Measurements from ENCODE around the gene RNLS. TPM values are rescaled to one million over a fixed set of nuclear protein-coding genes. Genes with fewer than 3 reads are reported as not detected.

The RNLS gene
- total and polyA plus RNA-seq, 2 of the 4 experiments (the other 2 are of a cell fraction), result 4.5 to 7.0 TPM

GRCh38 chr10:88244781-88245625, 338.1 kb downstream of the RNLS start:
- Histone ChIP-seq H3K14ac (replicated peaks; ENCODE audit: low read depth, low read length) (no peak overlapping the region), H3K23ac (ENCODE audit: low read depth, low read length) (no peak overlapping the region), H3K9me3 (ENCODE audit: control insufficient read depth, insufficient read depth, low read length) (no peaks in the 10 kb centered on the region), H4K5ac (ENCODE audit: low read depth, low read length) (no peak overlapping the region), H3K27ac (ENCODE audit: insufficient read depth, low read length) (no peak overlapping the region), H2BK5ac (ENCODE audit: low read depth, low read length, poor library complexity, severe bottlenecking) (no peak overlapping the region), H3K36me3 (ENCODE audit: control insufficient read depth, insufficient read depth, low read length) (no peaks in the 10 kb centered on the region), H3K9ac (ENCODE audit: low read depth, low read length) (no peak overlapping the region), H3K9me1 (ENCODE audit: insufficient read depth, low read length) (no peaks in the 10 kb centered on the region), H4K20me1 (ENCODE audit: insufficient read depth, low read length) (no peaks in the 10 kb centered on the region), H3K4me1 (ENCODE audit: control insufficient read depth, insufficient read depth, low read length) (peaks cover 5% of the 10 kb centered on the region), H3K79me1 (ENCODE audit: low read depth in 1 of 2, low read length in 2 of 2) (no peaks in the 10 kb centered on the region), H2AK9ac (replicated peaks; ENCODE audit: low read depth, low read length, poor library complexity) (no peak overlapping the region), H4K91ac (ENCODE audit: insufficient read depth, low read depth, low read length) (no peak overlapping the region), H3K56ac (ENCODE audit: extremely low read depth, insufficient read depth, low read length) (no peak overlapping the region), H2BK20ac (ENCODE audit: low read depth, low read length) (no peak overlapping the region), H3K4me3 (ENCODE audit: insufficient read depth, low read depth, low read length) (no peak overlapping the region), H3K18ac (ENCODE audit: low read depth, low read length) (no peak overlapping the region), H3K4ac (ENCODE audit: low read depth, low read length) (no peak overlapping the region), H4K8ac (ENCODE audit: low read depth in 2 of 2, low read length in 2 of 2) (no peak overlapping the region), H3K27me3 (ENCODE audit: control insufficient read depth, insufficient read depth, low read length) (no peaks in the 10 kb centered on the region), H2AK5ac (ENCODE audit: low read depth, low read length) (no peak overlapping the region), H2BK120ac (ENCODE audit: low read depth, low read length) (no peak overlapping the region), H2AFZ (replicated peaks; ENCODE audit: low read length, poor library complexity) (no peak overlapping the region), H2BK15ac (ENCODE audit: low read depth, low read length) (no peak overlapping the region), H3K4me2 (ENCODE audit: low read depth, low read length) (no peak overlapping the region)
- CTCF ChIA-PET, result no interaction called here
- no peak for ATAC-seq (ENCODE audit: low read depth)
- dilution Hi-C loops (cut with HindIII; ENCODE audit: low sequenced_read_pairs, unreplicated experiment) (no loop called here), intact Hi-C loops (cut with micrococcal nuclease) (loop anchor here (10.0 kb wide), 1 partner anchor 380 kb away; the partner anchor contains the start of genes KLLN and PTEN), in situ Hi-C loops (cut with MboI; ENCODE audit: low sequenced_read_pairs) (no loop called here)
- no peak for DNase-seq
- no peak for TF ChIP-seq MXI1 (IDR thresholded peaks at IDR 0.05; ENCODE audit: borderline replicate concordance, low read depth, low read length)
- TF ChIP-seq USF2 (IDR thresholded peaks at IDR 0.05; ENCODE audit: low read depth, low read length), result no peak
- BruUV-seq (replicated peaks), result no TSS peak
- POLR2A ChIA-PET (ENCODE audit: unreplicated experiment), result no interaction called here
- WGBS, 2 experiments (ENCODE audit: extremely low coverage in 2 of 2, insufficient read length in 1 of 2), result 100% methylated on average over 1 of the region's 9 CpGs; no CpG with 5 or more reads in 1 of the 2 experiments

Measured in IMR-90 (cell line).